Effector CD4-positive, alpha-beta T cell (primary cell): ENCODE measurements around the gene DPY19L1.
"Not testable (repeated sequence)": the region's sequence is repeated elsewhere in the genome, so short reads cannot be mapped to it uniquely, and the experiment has no call there.

Source experiments
- DNase-seq: peaks from one replicate; pipeline ENCODE4 v3.0.0-alpha.2; 2020
- total RNA-seq: gene quantifications from one replicate; lab custom pipeline; 2026; lab: John Stamatoyannopoulos, UW

The DPY19L1 gene
- 27.4 reads per million, percentile 54 among the genes with 10 or more reads in this experiment for total RNA-seq

- DNase-seq = no peak
These were observed at the start of gene DPY19L1 for GRCh38 chr7:35037211-35037525. TSS of gene DPY19L1 (minus strand) at chr7:35037485. CDS start at chr7:35037394, 91 bp downstream.

DNA sequence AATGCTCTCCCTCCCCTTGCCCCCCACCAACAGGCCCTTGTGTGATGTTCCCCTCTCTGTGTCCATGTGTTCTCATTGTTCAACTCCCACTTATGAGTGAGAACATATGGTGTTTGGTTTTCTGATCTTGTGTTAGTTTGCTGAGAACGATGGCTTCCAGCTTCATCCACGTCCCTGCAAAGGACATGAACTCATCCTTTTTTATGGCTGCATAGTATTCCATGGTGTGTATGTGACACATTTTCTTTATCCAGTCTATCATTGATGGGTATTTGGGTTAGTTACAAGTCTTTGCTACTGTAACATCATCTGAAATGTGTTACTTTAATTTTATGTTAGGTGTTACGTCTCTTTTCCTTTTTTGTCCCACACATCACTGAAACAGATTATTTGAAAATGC is 42.2 kb upstream of the DPY19L1 start:
- DNase-seq = not testable (repeated sequence)

GRCh38 chr7:35074008-35074407 is 36.7 kb upstream of the DPY19L1 start:
- not testable (repeated sequence) for DNase-seq

- DNase-seq = not testable (repeated sequence)
These were observed 35.9 kb upstream of the DPY19L1 start for GRCh38 chr7:35072950-35073827.

DNA sequence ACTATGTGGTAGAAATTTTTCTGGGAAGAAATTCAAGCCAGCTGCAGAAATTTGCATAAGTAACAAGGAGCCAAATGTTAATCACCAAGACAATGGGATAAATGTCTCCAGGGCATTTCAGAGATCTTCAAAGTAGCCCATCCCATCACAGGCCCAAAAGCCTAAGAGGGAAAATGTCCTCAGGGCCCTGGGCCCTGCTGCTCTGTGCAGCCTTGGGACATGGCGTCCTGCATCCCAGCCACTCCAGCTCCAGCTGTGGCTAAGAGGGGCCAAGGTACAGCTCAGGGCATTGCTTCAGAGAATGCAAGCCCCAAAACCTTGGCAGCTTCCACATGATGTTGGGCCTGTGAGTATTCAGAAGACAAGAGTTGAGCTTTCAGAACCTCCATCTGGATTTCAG is 31.8 kb upstream of the DPY19L1 start:
- DNase-seq = not testable (repeated sequence)

DNA sequence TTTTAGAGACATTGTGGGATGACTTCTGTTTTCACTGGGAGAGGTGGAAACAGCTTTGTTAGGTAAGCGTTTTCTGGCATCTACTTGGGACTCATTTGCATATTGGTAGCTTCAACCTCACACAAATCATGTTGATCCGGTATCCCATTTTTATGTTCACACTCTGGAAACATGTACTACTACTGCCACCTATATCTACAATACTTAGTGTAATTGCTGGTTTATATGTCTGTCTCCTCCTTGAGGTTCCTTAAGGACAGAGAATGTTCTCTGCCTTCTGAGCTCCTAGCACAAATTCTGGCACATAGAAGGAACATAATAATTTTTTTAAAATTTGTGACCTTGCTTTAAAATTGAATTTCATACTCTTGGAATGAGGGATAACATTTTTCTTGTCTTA is 28.1 kb upstream of the DPY19L1 start:
- not testable (repeated sequence) for DNase-seq

DNA sequence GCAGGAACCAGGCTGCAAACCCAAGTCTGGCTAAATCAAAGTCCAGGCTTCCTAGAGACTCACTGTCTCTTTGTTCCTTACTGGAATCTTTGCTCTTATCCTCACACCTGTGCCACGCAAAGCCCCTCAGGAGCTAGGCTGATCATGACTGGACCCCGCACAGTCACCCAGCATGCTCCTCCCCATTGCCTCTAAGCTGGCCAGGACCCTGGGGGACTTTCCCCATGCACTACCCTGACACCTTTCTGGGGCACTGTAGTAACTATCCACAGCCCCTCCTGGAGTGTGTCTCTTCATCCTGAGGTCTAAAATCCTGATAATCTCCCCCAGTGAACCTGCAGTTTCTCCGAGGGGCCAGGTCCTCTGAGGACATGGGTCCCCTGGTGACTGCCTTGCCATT is 21.3 kb upstream of the DPY19L1 start:
- DNase-seq = not testable (repeated sequence)

GRCh38 chr7:35057505-35058451 is 20.5 kb upstream of the DPY19L1 start:
- not testable (repeated sequence) for DNase-seq

DNA sequence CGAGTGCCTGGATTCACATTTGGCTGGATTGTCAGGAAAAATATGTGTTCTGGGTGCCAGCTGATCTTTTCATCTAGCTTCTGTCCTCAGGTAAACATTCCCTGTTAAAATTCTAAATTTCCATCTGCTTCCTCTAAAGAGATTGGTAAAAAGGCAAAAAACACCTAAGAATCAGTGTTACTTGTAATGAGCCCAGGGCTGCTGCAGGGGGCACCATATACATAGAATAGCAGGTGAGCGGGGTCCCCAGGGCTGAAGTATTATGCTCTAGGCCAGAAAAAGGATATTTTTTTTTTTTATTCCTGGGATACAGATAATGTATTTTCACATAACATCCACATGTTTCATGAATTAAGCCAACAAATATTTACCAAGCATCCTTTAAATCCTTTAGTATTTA is 18.4 kb upstream of the DPY19L1 start:
- not testable (repeated sequence) for DNase-seq

- not testable (repeated sequence) for DNase-seq
These were observed 16.3 kb upstream of the DPY19L1 start for GRCh38 chr7:35053488-35054175.

DNA sequence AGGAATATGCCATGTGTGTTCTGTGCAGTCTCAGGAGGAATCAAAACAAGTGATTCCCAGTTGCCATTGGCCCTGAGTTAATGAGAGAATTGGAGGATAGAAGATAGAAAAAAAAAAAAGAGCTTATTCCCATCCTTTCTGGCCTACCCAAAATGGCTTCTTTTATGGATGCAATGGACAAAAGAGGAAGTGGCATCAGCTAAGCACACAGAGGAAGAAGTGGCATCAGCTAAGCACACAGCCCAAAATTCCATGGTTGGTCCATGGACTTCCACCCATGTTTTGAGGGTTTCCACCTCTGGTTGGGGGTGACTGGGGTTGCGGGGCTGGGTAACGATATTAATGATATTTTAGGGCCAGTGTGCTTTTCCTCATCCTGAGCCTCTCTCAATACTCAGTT is 11.1 kb upstream of the DPY19L1 start:
- not testable (repeated sequence) for DNase-seq

- not testable (repeated sequence) for DNase-seq
These were observed 10.6 kb upstream of the DPY19L1 start for GRCh38 chr7:35047912-35048305.

DNA sequence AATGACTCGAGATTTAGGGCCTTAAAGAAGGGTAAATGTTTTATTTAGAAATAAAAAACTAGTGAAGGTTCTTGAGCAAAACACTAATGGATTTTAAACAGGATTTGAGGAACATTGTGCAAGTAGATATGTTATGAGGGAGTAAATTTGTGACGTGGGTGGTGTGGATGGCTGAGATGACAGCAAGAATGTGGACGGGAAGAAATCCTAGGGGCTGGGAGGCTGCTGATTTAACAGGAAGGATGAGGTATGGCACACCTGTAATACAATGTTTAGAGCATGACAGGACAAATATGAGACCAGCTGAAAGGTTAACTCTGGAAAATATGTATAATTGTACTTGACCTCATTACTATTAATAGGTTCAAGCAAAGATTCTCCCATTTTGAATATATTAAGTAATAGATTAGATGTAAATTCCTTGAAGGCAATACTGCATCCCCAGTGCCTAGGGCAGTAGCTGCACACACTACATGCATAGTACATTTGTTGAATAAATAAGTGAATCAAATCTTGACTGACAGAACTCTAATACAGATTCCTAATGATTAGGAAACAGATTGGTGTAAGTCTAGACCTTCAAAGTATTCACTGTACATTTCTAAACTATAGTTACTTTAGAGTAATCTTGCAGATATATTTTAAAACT is 10.1 kb upstream of the DPY19L1 start:
- DNase-seq = not testable (repeated sequence)

GRCh38 chr7:35043301-35043700 is 6.0 kb upstream of the DPY19L1 start:
- not testable (repeated sequence) for DNase-seq

GRCh38 chr7:35040906-35041305 is 3.6 kb upstream of the DPY19L1 start:
- DNase-seq = no peak

GRCh38 chr7:35039343-35039742 is 2.1 kb upstream of the DPY19L1 start:
- no peak for DNase-seq

GRCh38 chr7:35038354-35038753 is 1.1 kb upstream of the DPY19L1 start:
- no peak for DNase-seq

DNA sequence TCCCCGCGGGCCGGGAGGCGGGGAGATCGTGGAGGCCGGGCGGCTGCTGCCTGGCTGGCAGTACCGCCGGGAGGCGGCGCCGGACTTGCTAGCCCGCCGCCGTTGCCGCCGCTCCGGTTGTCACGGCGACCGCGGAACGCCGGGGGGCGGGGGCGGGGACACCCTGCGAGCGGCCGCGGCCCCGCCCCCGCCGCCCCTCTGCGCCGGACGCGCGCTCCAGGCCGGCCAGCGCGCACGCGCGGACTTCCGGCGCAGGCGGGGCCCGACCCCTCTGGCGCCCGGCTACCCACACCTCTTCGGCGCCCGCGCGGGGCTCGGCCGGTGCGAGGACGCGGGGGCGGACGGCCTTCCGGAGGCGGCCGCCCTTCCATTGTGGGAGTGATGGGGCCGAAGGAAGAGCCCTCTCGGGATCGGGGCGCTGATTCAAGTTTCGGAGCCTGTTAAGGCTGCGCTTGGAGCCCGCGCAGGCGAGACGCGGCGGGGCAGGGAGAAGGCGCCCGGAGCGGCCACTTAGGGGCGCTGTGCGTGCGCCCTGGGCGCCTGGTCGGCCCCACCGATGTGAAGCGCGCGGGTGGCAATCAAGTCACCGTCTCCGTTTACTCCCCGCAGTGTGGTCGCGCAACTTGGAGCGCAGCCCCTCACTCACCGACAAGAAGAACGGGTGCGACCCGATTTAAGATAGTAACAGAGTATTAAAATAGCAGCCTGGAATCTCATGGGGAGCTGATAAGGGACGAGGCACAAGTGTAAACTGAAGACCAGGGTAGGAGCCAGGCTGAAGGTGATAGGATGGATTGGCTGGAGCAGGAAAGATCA is 449 bp upstream of the DPY19L1 start:
- DNase-seq = peak; percentile 80

DNA sequence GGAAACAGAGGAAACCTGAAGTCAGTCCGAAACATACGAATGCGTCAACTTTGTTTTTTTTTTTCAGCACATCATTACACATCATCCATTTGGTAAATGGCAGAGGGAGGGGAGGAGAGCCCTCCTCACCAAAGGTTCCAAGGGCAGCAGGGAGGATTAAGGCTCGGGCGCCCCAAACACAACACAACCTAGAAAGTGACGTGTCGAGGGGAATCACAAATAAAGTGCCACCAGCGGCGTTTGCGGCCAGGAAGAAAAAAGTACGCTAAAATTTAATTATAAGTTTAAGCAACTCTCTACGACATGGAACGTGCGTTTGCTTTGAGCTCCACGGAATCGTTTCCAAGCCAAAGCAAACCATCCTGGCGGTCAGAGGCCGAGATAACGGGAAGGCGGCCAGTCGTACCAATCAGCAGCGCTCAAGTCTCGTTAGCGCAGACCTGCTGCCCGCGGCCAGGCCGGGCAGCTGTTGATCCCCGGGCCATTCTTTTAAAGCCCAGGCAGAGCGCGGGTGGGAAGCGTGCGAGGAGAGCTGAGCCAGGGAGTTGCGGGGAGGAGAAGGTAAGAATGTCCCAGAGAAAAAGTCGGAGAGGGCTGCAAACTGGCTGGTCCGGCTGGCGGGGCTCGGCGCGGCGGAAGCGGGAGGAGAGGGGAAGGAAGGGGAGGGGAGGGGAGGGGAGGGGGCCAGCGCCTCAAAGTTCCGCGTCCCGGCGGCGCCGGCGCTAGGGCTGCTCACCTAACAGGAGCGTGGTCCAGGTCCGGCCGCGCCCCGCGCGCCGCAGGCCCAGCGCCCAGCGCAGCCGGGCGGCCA is 719 bp downstream of the DPY19L1 start:
- DNase-seq = peak; percentile 30

GRCh38 chr7:35035511-35035961 is 1.7 kb downstream of the DPY19L1 start:
- no peak for DNase-seq
